OCI-LY1 (cell line): ENCODE measurements around the gene GAGE1.

ENCODE experiments used
- EZH2 ChIP-seq: fragments of 200-600 bp; sonication (generic), shearing (Covaris generic); IDR thresholded peaks from 2 replicates; pipeline ENCODE4 v1.8.0; 2017; ENCODE audit warnings: borderline replicate concordance, mixed run types, mild to moderate bottlenecking, antibody characterized with exemption, low read length, moderate library complexity, mixed read lengths
- TF ChIP-seq, protein P1 (sequence below): fragments of 200-600 bp; sonication (generic), shearing (Covaris generic); IDR thresholded peaks from 2 replicates; pipeline ENCODE4 v1.5.1; 2017; ENCODE audit warnings: mild to moderate bottlenecking, antibody characterized with exemption, low read length, moderate library complexity, mixed read lengths

DNA sequence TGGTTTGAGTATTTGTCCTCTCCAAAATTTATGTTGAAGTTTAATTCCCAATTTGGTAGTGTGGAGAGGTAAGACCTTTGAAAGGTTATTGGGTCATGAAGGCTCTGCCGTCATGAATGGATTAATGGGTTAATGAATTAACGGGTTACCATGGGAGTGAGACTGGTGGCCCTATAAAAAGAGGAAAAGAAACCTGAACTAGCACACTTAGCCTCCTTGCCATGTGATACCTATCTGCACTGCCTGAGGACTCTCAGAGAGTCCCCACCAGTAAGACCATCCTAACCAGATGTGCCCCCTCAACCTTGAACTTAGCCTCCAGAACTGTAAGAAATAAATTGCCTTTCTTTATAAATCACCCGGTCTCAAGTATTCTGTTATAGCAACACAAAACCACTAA is 57.7 kb downstream of the GAGE1 start:
- TF ChIP-seq, protein P1, sequence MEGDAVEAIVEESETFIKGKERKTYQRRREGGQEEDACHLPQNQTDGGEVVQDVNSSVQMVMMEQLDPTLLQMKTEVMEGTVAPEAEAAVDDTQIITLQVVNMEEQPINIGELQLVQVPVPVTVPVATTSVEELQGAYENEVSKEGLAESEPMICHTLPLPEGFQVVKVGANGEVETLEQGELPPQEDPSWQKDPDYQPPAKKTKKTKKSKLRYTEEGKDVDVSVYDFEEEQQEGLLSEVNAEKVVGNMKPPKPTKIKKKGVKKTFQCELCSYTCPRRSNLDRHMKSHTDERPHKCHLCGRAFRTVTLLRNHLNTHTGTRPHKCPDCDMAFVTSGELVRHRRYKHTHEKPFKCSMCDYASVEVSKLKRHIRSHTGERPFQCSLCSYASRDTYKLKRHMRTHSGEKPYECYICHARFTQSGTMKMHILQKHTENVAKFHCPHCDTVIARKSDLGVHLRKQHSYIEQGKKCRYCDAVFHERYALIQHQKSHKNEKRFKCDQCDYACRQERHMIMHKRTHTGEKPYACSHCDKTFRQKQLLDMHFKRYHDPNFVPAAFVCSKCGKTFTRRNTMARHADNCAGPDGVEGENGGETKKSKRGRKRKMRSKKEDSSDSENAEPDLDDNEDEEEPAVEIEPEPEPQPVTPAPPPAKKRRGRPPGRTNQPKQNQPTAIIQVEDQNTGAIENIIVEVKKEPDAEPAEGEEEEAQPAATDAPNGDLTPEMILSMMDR, result no peak
- no peak for TF ChIP-seq EZH2
